GM23338 (cell line): ENCODE data around the gene KLHL36. TPM values are rescaled to one million over a fixed set of nuclear protein-coding genes. Genes with fewer than 3 reads are reported as not detected.
"Not testable (repeated sequence)": the region's sequence is repeated elsewhere in the genome, so short reads cannot be mapped to it uniquely, and the experiment has no call there.

Source experiments
- ATAC-seq: fragments of 200-7000 bp; cut with Tn5 transposase; 3 replicates; pipeline ENCODE4 v1.9.1; 2020
- DNase-seq: peaks from one replicate; pipeline ENCODE4 v3.0.0-alpha.2; 2015; ENCODE audit warnings: low spot score
- H2AFZ ChIP-seq: fragments of 200-600 bp; sonication (generic); 2 replicates; pipeline ENCODE4 v1.8.0; 2016; ENCODE audit warnings: antibody characterized with exemption, mild to moderate bottlenecking, moderate library complexity
- H3F3A ChIP-seq: fragments of 200-600 bp; sonication (generic); replicated peaks from 2 replicates; pipeline ENCODE4 v1.8.0; 2017; ENCODE audit warnings: antibody characterized with exemption, mixed run types, low read depth
- H3K27ac ChIP-seq: fragments of 200-600 bp; sonication (generic); 2 replicates; pipeline ENCODE4 v1.6.1; 2016; ENCODE audit warnings: low read depth
- H3K27me3 ChIP-seq: fragments of 200-600 bp; sonication (generic); 2 replicates; pipeline ENCODE4 v1.8.0; 2016; ENCODE audit warnings: mild to moderate bottlenecking, mixed run types, moderate library complexity; ENCODE audit not compliant: insufficient read depth
- H3K36me3 ChIP-seq: fragments of 200-600 bp; sonication (generic); 2 replicates; pipeline ENCODE4 v1.8.0; 2016; ENCODE audit warnings: mild to moderate bottlenecking; ENCODE audit not compliant: insufficient read depth
- H3K4me1 ChIP-seq: fragments of 200-600 bp; sonication (generic); 2 replicates; pipeline ENCODE4 v1.8.0; 2016; ENCODE audit warnings: mild to moderate bottlenecking, moderate library complexity; ENCODE audit not compliant: insufficient read depth
- H3K4me2 ChIP-seq: fragments of 200-600 bp; sonication (generic); 2 replicates; pipeline ENCODE4 v1.7.1; 2017; ENCODE audit warnings: mixed run types
- H3K4me3 ChIP-seq: fragments of 200-600 bp; sonication (generic); 2 replicates; pipeline ENCODE4 v1.6.1; 2016; ENCODE audit warnings: mixed run types
- H3K79me2 ChIP-seq: fragments of 200-600 bp; sonication (generic); replicated peaks from 2 replicates; pipeline ENCODE4 v1.8.0; 2017; ENCODE audit warnings: mild to moderate bottlenecking; ENCODE audit not compliant: insufficient read depth
- H3K9me2 ChIP-seq: fragments of 200-600 bp; sonication (generic); 2 replicates; pipeline ENCODE4 v1.8.0; 2017; ENCODE audit not compliant: insufficient read depth
- H4K20me1 ChIP-seq: fragments of 200-600 bp; sonication (generic); replicated peaks from 2 replicates; pipeline ENCODE4 v1.8.0; 2017; ENCODE audit warnings: mild to moderate bottlenecking; ENCODE audit not compliant: insufficient read depth
- H3K27ac Mint-ChIP-seq: 2 replicates; pipeline ENCODE4 v1.8.0; 2020; ENCODE audit warnings: inconsistent platforms, mild to moderate bottlenecking, moderate library complexity, mixed read lengths
- H3K27me3 Mint-ChIP-seq: 3 replicates; pipeline ENCODE4 v1.8.0; 2022; ENCODE audit warnings: low read depth, mild to moderate bottlenecking, moderate library complexity, mixed read lengths, inconsistent platforms; ENCODE audit not compliant: insufficient read depth, poor library complexity
- H3K36me3 Mint-ChIP-seq: 3 replicates; pipeline ENCODE4 v1.8.0; 2021; ENCODE audit warnings: low read depth, mild to moderate bottlenecking, inconsistent platforms, moderate library complexity, mixed read lengths
- H3K4me1 Mint-ChIP-seq: 3 replicates; pipeline ENCODE4 v1.8.0; 2020; ENCODE audit warnings: mild to moderate bottlenecking, inconsistent platforms, mixed read lengths
- H3K4me3 Mint-ChIP-seq: 3 replicates; pipeline ENCODE4 v1.8.0; 2021; ENCODE audit warnings: moderate library complexity, mild to moderate bottlenecking, inconsistent platforms, mixed read lengths
- H3K9me3 Mint-ChIP-seq: 3 replicates; pipeline ENCODE4 v1.8.0; 2020; ENCODE audit warnings: moderate library complexity, mild to moderate bottlenecking, inconsistent platforms, mixed read lengths
- CREB1 ChIP-seq: fragments of 250-450 bp; sonication (Bioruptor Pico); IDR thresholded peaks from 2 replicates; pipeline ENCODE4 v1.5.0; 2020; ENCODE audit warnings: low read depth, mild to moderate bottlenecking, moderate library complexity
- NANOG ChIP-seq: IDR thresholded peaks from 2 replicates; pipeline ENCODE4 v1.6.1; 2016; ENCODE audit warnings: antibody characterized with exemption, borderline replicate concordance
- REST ChIP-seq: IDR thresholded peaks from one replicate; pipeline ENCODE4 v1.6.1; 2018; ENCODE audit warnings: antibody characterized with exemption; ENCODE audit not compliant: unreplicated experiment
- ZNF331 ChIP-seq: fragments of 250-450 bp; sonication (Bioruptor Pico); IDR thresholded peaks from 2 replicates; pipeline ENCODE4 v1.5.0; 2020; ENCODE audit warnings: low read depth, mild to moderate bottlenecking, moderate library complexity
- polyA plus RNA-seq: library from polyadenylated mRNA; unstranded; fragments of >200 nt; fragmentation: Nextera tagmentation; extraction: Ambion mirVana; gene quantifications from 2 replicates; pipeline ENCODE4 v1.2.1, GENCODE V29; 2016
- total RNA-seq: library from RNA; depleted of rRNA; stranded (reverse); fragments of >200 nt; shearing (Covaris generic); gene quantifications from 2 replicates; pipeline ENCODE4 v1.2.3, GENCODE V29; 2014

Gene KLHL36
- total and polyA plus RNA-seq, 2 experiments from 2014 or later, result 13.4 to 70.4 TPM

- TF ChIP-seq REST, result no peak
Measured at GRCh38 chr16:84686707-84687298, 38.5 kb downstream of the KLHL36 start (continued).

GRCh38 chr16:84687715-84688114, 39.4 kb downstream of the KLHL36 start:
- Mint-ChIP-seq H3K27ac (no peak overlapping the region), H3K9me3 (peaks cover 11% of the 10 kb centered on the region), H3K4me1 (peaks cover 23% of the 10 kb centered on the region), H3K27me3 (peaks cover 5% of the 10 kb centered on the region), H3K36me3 (no peaks in the 10 kb centered on the region), H3K4me3 (no peak overlapping the region)
- no peak overlapping the region for H2AFZ ChIP-seq
- ATAC-seq (no peak), DNase-seq (no peak)
- 0 out of 2 replicates have a peak, but pooled peaks cover 3% of the 10 kb centered on the region for H3K36me3 ChIP-seq
- H3K27ac ChIP-seq, result no peak overlapping the region
- H3K79me2 ChIP-seq, result no peaks in the 10 kb centered on the region
- H3K4me1 ChIP-seq, result peaks cover 11% of the 10 kb centered on the region
- H3K27me3 ChIP-seq, result no peaks in the 10 kb centered on the region
- no peak overlapping the region for H3K4me3 ChIP-seq
- H4K20me1 ChIP-seq, result no peaks in the 10 kb centered on the region
- H3F3A ChIP-seq, result 0 out of 2 replicates have a peak, but pooled peaks cover 5% of the 10 kb centered on the region
- H3K9me2 ChIP-seq, result no peaks in the 10 kb centered on the region
- TF ChIP-seq ZNF331 (CRISPR knock-in tag) (no peak), REST (no peak), NANOG (no peak), CREB1 (no peak)
- no peak overlapping the region for H3K4me2 ChIP-seq

GRCh38 chr16:84688163-84688562, 39.9 kb downstream of the KLHL36 start:
- H3K27me3 ChIP-seq, H3K27me3 Mint-ChIP-seq, H3K79me2 ChIP-seq, ATAC-seq, DNase-seq, H3K4me3 ChIP-seq, H3K4me2 ChIP-seq, H3K36me3 Mint-ChIP-seq, H3K4me1 ChIP-seq, H3K36me3 ChIP-seq, H4K20me1 ChIP-seq, H2AFZ ChIP-seq, H3F3A ChIP-seq, H3K27ac ChIP-seq, H3K27ac Mint-ChIP-seq, H3K9me2 ChIP-seq, H3K4me3 Mint-ChIP-seq: not testable (repeated sequence)
- peaks cover 20% of the 10 kb centered on the region for H3K4me1 Mint-ChIP-seq
- H3K9me3 Mint-ChIP-seq, result peaks cover 11% of the 10 kb centered on the region
